Ascending aorta (tissue), 2 donors: Measurements from ENCODE around the gene C16orf54. TPM values are rescaled to one million over a fixed set of nuclear protein-coding genes. Genes with fewer than 3 reads are reported as not detected.

Source experiments
- DNase-seq, 2 donors: peaks; one replicate each; pipeline ENCODE4 v3.0.0-alpha.2; 2019; ENCODE audit warnings: low spot score in 2 of 2
- H3K27ac ChIP-seq, 2 donors: fragments of 200-600 bp; sonication (generic); one replicate each; pipeline ENCODE4 v1.5.1; 2016 to 2017; ENCODE audit warnings: mild to moderate bottlenecking in 1 of 2
- H3K27me3 ChIP-seq: fragments of 200-600 bp; sonication (generic); one replicate; pipeline ENCODE4 v1.5.1; 2017
- H3K36me3 ChIP-seq, 2 donors: fragments of 200-600 bp; sonication (generic); one replicate each; pipeline ENCODE4 v1.5.1; 2016
- H3K4me1 ChIP-seq, 2 donors: fragments of 200-600 bp; sonication (generic); one replicate each; pipeline ENCODE4 v1.5.1; 2016 to 2017; ENCODE audit warnings: mild to moderate bottlenecking in 1 of 2
- H3K4me3 ChIP-seq, 2 donors: fragments of 200-600 bp; sonication (generic); one replicate each; pipeline ENCODE4 v1.5.1; 2016 to 2017; ENCODE audit warnings: mild to moderate bottlenecking in 1 of 2
- H3K9me3 ChIP-seq, 2 donors: fragments of 200-600 bp; sonication (generic); one replicate each; pipeline ENCODE4 v1.5.1; 2016
- intact Hi-C: fragments of 100-400 bp; cut with DNase I; formaldehyde crosslinking; loops from one replicate; pipeline ENCODE4 v1.15.1; 2023
- total RNA-seq: library from RNA; depleted of rRNA; stranded (reverse); fragments of >200 nt; gene quantifications from one replicate; pipeline ENCODE4 v1.1.0, GENCODE V29; 2016
- TF ChIP-seq, protein P1 (sequence below), 3 experiments: fragments of 200-600 bp in 2 of 3; fragments of 450-650 bp in 1 of 3; sonication (generic) in 2 of 3; IDR thresholded peaks; one replicate each; pipeline ENCODE4 v1.5.1; 2016 to 2019; ENCODE audit warnings: antibody characterized with exemption in 3 of 3, mild to moderate bottlenecking in 1 of 3, moderate library complexity in 1 of 3

The C16orf54 gene
- total RNA-seq, 1 donor from 2014 or later, result 0.21 TPM

DNA sequence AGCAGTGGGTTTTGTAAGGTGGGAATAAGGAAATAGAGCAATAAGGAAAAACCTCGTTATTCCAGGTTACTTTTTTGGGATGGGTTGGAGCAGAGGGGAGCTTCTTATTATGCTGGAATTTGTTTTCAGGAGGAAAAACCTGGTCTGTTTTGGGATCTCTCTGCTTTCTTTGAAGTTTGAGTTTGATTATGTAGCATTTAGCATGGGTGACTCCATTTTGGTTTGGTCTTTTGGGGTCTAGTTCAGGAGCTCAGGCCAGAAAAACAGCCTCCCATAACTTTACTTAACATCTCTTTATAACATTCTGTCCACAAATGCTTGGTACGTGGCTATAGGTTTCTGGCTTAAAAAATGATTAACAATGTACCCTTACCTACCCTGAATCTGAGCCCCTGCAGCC lies 23.7 kb upstream of the C16orf54 start:
- no peak overlapping the region for H3K4me3 ChIP-seq
- H3K9me3 ChIP-seq, result no peaks in the 10 kb centered on the region
- H3K36me3 ChIP-seq, result no peaks in the 10 kb centered on the region
- H3K27me3 ChIP-seq, result no peaks in the 10 kb centered on the region
- no peaks in the 10 kb centered on the region for H3K4me1 ChIP-seq
- TF ChIP-seq, protein P1, sequence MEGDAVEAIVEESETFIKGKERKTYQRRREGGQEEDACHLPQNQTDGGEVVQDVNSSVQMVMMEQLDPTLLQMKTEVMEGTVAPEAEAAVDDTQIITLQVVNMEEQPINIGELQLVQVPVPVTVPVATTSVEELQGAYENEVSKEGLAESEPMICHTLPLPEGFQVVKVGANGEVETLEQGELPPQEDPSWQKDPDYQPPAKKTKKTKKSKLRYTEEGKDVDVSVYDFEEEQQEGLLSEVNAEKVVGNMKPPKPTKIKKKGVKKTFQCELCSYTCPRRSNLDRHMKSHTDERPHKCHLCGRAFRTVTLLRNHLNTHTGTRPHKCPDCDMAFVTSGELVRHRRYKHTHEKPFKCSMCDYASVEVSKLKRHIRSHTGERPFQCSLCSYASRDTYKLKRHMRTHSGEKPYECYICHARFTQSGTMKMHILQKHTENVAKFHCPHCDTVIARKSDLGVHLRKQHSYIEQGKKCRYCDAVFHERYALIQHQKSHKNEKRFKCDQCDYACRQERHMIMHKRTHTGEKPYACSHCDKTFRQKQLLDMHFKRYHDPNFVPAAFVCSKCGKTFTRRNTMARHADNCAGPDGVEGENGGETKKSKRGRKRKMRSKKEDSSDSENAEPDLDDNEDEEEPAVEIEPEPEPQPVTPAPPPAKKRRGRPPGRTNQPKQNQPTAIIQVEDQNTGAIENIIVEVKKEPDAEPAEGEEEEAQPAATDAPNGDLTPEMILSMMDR (IDR thresholded peaks at IDR 0.05), result no peak
- intact Hi-C loops, result no loop called here
- H3K27ac ChIP-seq, result no peak overlapping the region
- DNase-seq, result no peak

DNA sequence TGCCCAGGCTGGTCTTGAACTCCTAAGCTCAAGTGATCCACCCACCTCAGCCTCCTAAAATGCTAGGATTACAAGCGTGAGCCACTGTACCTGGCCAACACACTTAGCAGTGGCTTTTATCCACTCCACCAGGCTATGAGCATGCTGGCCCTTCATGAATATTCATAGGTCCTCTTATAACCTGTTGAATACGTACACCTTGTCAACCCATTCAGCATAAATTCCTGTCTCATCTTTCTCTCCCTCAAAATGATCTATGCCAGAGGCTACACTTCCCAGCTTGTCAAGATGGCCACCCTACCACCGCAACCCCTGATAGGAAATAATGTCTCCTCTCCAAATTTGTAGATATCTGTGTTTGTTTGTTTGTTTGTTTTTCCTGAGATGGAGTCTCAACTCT lies 21.3 kb upstream of the C16orf54 start:
- H3K9me3 ChIP-seq, result no peaks in the 10 kb centered on the region
- H3K4me1 ChIP-seq, result no peaks in the 10 kb centered on the region
- no peak for DNase-seq
- H3K4me3 ChIP-seq, result no peak overlapping the region
- intact Hi-C loops, result no loop called here
- no peaks in the 10 kb centered on the region for H3K27me3 ChIP-seq
- TF ChIP-seq, protein P1 (IDR thresholded peaks at IDR 0.05), result no peak
- no peaks in the 10 kb centered on the region for H3K36me3 ChIP-seq
- H3K27ac ChIP-seq, result no peak overlapping the region

DNA sequence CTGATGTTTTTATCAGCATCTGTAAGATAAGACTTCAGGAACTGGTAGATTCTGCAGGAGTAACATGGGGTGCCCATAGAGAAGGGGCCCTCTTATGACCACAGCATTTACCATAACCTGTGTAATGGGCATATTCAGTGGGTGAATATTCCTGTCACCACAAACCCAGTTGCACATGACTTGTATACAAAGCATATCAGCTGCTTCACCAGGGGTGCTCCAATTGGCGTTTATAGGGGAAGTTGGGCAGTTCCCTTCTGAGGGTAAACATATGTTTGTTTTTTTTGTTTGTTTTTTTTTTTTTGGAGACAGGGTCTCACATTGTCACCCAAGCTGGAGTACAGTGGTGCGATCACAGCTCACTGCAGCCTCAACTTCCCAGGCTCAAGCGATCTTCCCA lies 20.8 kb upstream of the C16orf54 start:
- intact Hi-C loops, result no loop called here
- no peak overlapping the region for H3K4me3 ChIP-seq
- TF ChIP-seq, protein P1 (IDR thresholded peaks at IDR 0.05), result no peak
- no peak for DNase-seq
- H3K27me3 ChIP-seq, result no peaks in the 10 kb centered on the region
- no peaks in the 10 kb centered on the region for H3K9me3 ChIP-seq
- H3K27ac ChIP-seq, result no peak overlapping the region
- no peaks in the 10 kb centered on the region for H3K4me1 ChIP-seq
- H3K36me3 ChIP-seq, result no peaks in the 10 kb centered on the region

DNA sequence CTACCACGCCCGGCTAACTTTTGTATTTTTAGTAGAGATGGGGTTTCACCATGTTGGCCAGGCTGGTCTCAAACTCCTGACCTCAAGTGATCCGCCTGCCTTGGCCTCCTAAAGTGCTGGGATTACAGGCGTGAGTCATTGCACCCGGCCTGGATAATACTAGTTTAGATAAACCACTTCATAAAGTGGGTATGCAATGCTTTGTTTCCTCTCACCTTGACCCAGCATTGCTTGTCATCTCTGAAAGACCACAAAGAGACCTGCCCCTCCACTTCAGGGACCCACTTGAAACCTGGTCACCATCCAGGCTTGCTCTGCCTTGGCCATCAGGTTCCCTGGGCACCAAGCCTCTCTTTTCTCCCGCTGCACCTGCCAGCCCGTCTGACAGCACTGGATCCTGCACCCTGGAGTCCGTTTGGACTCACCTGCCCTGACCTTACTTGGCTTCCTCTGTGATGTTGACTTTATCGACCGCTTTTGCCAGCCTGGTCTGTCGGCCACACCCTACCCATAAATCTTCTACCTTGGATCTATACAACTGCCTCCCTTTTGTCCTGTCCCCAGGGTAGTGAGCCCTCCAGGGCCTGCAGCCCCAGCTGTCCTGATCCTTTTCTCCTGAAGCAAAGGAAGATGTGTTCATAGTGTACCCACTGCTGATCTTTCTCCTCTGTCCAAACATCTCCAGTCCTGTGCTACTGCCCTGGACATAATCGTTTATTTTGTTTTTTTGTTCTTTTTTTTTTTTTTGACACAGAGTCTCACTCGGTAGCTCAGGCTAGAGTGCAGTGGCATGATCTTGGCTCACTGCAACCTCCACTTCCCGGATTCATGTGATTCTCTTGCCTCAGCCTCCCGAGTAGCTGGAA lies 19.6 kb upstream of the C16orf54 start:
- no peaks in the 10 kb centered on the region for H3K4me1 ChIP-seq
- H3K36me3 ChIP-seq, result no peaks in the 10 kb centered on the region
- H3K9me3 ChIP-seq, result no peaks in the 10 kb centered on the region
- no peak for DNase-seq
- H3K4me3 ChIP-seq, result no peak overlapping the region
- H3K27ac ChIP-seq, result no peak overlapping the region
- H3K27me3 ChIP-seq, result no peaks in the 10 kb centered on the region
- intact Hi-C loops, result no loop called here
- TF ChIP-seq, protein P1 (IDR thresholded peaks at IDR 0.05), result no peak

DNA sequence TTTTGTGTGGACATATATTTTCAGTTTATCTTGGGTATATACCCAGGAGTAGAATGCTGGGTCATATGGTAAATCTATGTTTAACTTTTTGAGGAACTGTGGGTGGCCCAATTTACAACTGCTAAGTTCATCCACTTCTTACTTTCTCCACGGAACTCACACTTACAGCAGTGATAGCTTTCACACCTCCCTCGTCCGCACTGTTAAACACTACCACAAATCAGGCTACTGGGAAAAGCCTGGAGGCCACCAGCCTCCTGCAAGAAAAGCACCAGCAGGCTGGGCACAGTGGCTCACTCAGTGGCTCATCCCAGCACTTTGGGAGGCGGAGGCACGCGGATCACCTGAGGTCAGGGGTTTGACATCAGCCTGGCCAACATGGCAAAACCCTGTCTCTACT lies 17.5 kb upstream of the C16orf54 start:
- Histone ChIP-seq H3K27ac (no peak overlapping the region), H3K4me3 (no peak overlapping the region), H3K4me1 (no peaks in the 10 kb centered on the region), H3K27me3 (no peaks in the 10 kb centered on the region), H3K36me3 (no peaks in the 10 kb centered on the region), H3K9me3 (no peaks in the 10 kb centered on the region)
- TF ChIP-seq, protein P1 (IDR thresholded peaks at IDR 0.05), result no peak
- intact Hi-C loops, result no loop called here
- no peak for DNase-seq
